SJSA1 (cell line): ENCODE data around the gene SCGB1D1. TPM values are rescaled to one million over a fixed set of nuclear protein-coding genes. Genes with fewer than 3 reads are reported as not detected.

Experiments
- DNase-seq, 2 experiments: peaks; one replicate each; pipeline ENCODE4 v3.0.0-alpha.2; 2015 to 2020; ENCODE audit warnings: low spot score in 2 of 2, low read depth in 1 of 2
- H3K27ac ChIP-seq: fragments of 250-450 bp; sonication (Bioruptor Pico); 2 replicates; pipeline ENCODE4 v1.5.1; 2020; ENCODE audit warnings: mild to moderate bottlenecking, moderate library complexity
- H3K27me3 ChIP-seq: fragments of 250-450 bp; sonication (Bioruptor Pico); replicated peaks from 2 replicates; pipeline ENCODE4 v1.5.1; 2020; ENCODE audit warnings: mild to moderate bottlenecking, moderate library complexity
- H3K36me3 ChIP-seq: fragments of 250-450 bp; sonication (Bioruptor Pico); 2 replicates; pipeline ENCODE4 v1.5.1; 2020; ENCODE audit warnings: mild to moderate bottlenecking
- H3K4me1 ChIP-seq: fragments of 250-450 bp; sonication (Bioruptor Pico); replicated peaks from 2 replicates; pipeline ENCODE4 v1.6.1; 2021; ENCODE audit warnings: mild to moderate bottlenecking
- H3K4me3 ChIP-seq: fragments of 250-450 bp; sonication (Bioruptor Pico); 2 replicates; pipeline ENCODE4 v1.5.1; 2020; ENCODE audit warnings: mild to moderate bottlenecking
- H3K9me3 ChIP-seq: fragments of 250-450 bp; sonication (Bioruptor Pico); replicated peaks from 2 replicates; pipeline ENCODE4 v1.5.1; 2020; ENCODE audit warnings: mild to moderate bottlenecking
- total RNA-seq: library from RNA; depleted of rRNA; stranded (reverse); fragments of >200 nt; shearing (Covaris generic); gene quantifications from 2 replicates; pipeline ENCODE4 v1.2.3, GENCODE V29; 2014; rRNA removed

The SCGB1D1 gene
- total RNA-seq, 1 experiment from 2014 or later = not detected

DNA sequence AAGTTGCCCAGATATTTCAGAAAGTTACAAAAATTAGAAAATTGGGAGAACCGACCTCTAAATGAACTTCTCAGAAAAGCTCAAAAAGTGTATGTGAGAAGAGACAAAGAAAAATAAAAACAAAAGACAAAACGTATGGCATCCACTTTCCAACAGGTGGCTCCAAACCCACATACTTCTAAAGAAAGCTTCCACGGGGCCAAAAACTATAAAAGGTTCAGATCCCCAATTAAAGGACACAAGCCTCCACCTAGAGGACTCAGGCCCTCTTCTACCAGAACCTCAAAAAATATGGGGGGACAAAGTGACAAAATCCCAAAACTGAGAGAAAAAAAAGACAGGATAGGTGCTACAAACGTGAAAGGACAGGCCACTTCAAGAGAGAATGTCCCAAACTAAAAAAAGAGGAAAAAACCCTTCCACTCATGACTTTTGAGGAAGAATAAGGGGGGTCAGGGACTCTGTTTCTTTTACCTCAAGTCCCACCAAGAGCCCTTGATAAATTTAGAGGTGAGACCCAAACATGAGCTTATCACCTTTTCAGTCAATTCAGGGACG lies 27.3 kb downstream of the SCGB1D1 start:
- H3K36me3 ChIP-seq = no peaks in the 10 kb centered on the region
- H3K4me1 ChIP-seq = no peaks in the 10 kb centered on the region
- H3K4me3 ChIP-seq = no peak overlapping the region
- no peaks in the 10 kb centered on the region for H3K9me3 ChIP-seq
- DNase-seq = no peak
- no peak overlapping the region for H3K27ac ChIP-seq
- peaks cover 54% of the 10 kb centered on the region for H3K27me3 ChIP-seq

- no peak for DNase-seq
- H3K4me1 ChIP-seq = no peaks in the 10 kb centered on the region
- H3K27me3 ChIP-seq = peaks cover 25% of the 10 kb centered on the region
- H3K9me3 ChIP-seq = peaks cover 12% of the 10 kb centered on the region
- no peak overlapping the region for H3K27ac ChIP-seq
- no peak overlapping the region for H3K4me3 ChIP-seq
- H3K36me3 ChIP-seq = no peaks in the 10 kb centered on the region
Measured at GRCh38 chr11:62221498-62221897, 31.5 kb downstream of the SCGB1D1 start.

DNA sequence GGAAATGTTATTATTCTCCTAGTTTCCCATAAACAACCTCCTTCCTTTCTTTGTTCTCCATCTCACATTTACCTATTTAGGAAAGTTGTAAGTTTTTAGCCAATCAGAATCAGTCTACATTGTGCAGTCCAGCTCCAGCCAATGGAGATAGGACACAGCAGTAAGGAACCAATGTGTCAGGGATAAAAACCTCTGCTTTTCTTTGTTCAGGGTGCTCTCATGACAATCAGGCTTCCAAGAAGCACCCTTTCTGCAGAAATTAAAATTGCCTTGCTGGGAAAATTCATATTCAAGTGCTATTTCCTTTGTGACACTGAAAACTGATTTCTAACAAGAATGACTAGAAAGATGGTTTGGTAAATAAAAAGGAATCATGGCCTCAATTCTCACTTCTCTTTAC lies 33.1 kb downstream of the SCGB1D1 start:
- no peak for DNase-seq

GRCh38 chr11:62233730-62234129 lies 43.7 kb downstream of the SCGB1D1 start:
- H3K9me3 ChIP-seq = no peaks in the 10 kb centered on the region
- DNase-seq = no peak
- no peaks in the 10 kb centered on the region for H3K36me3 ChIP-seq
- H3K4me3 ChIP-seq = no peak overlapping the region
- peaks cover 31% of the 10 kb centered on the region for H3K27me3 ChIP-seq
- no peaks in the 10 kb centered on the region for H3K4me1 ChIP-seq
- H3K27ac ChIP-seq = no peak overlapping the region

More for the DNA sequence above, 33.1 kb downstream of the SCGB1D1 start:
- Histone ChIP-seq H3K27ac (no peak overlapping the region), H3K4me1 (no peaks in the 10 kb centered on the region), H3K4me3 (no peak overlapping the region), H3K9me3 (peaks cover 12% of the 10 kb centered on the region), H3K36me3 (no peaks in the 10 kb centered on the region), H3K27me3 (peaks cover 15% of the 10 kb centered on the region)

DNA sequence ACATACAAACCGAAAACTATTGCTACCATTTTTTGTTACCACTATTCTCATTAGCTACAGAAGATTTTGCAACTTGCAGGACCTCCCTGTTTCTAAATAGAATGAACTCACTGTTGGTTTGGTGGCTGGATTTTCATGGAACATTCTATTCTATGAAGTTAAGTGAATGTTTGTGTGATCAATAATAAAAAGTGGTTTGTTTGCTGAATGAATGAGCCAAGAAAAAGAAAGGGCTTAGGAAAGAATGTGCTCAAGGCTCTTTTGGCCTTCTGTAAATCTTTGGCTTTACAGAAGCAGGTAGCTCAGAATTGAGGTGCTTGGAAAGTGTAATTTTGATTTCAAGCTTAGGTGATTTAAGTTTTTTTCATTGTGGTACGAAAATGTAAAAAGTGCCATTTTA lies 46.2 kb downstream of the SCGB1D1 start:
- DNase-seq = no peak
- no peaks in the 10 kb centered on the region for H3K36me3 ChIP-seq
- peaks cover 25% of the 10 kb centered on the region for H3K27me3 ChIP-seq
- H3K4me1 ChIP-seq = no peaks in the 10 kb centered on the region
- no peak overlapping the region for H3K27ac ChIP-seq
- H3K9me3 ChIP-seq = no peaks in the 10 kb centered on the region
- H3K4me3 ChIP-seq = no peak overlapping the region

GRCh38 chr11:62237499-62237898 lies 47.5 kb downstream of the SCGB1D1 start:
- DNase-seq = no peak
- Histone ChIP-seq H3K9me3 (no peaks in the 10 kb centered on the region), H3K36me3 (no peaks in the 10 kb centered on the region), H3K4me1 (no peaks in the 10 kb centered on the region), H3K4me3 (no peak overlapping the region), H3K27ac (no peak overlapping the region), H3K27me3 (peaks cover 25% of the 10 kb centered on the region)

GRCh38 chr11:62238151-62238550 lies 48.1 kb downstream of the SCGB1D1 start:
- Histone ChIP-seq H3K36me3 (no peaks in the 10 kb centered on the region), H3K9me3 (no peaks in the 10 kb centered on the region)
- no peak for DNase-seq

DNA sequence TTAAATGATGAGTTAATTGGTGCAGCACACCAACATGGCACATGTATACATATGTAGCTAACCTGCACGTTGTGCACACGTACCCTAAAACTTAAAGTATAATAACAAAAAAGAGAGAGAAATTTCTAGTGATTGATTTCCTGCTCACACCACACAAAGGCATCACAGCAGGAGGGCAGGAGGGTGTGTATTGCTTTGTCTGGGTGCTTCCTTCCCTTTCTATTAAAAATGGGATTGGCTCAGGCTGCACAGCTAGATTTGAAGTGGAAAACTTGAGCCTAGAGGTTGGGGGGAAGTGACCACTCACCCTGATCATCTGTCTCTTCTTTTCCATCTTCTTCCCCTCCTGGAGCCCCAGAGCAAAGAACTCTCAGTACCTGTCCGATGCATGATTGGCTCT lies 51.1 kb downstream of the SCGB1D1 start:
- H3K27me3 ChIP-seq = peaks cover 10% of the 10 kb centered on the region
- no peaks in the 10 kb centered on the region for H3K36me3 ChIP-seq
- H3K4me3 ChIP-seq = no peak overlapping the region
- H3K27ac ChIP-seq = no peak overlapping the region
- H3K9me3 ChIP-seq = no peaks in the 10 kb centered on the region
- H3K4me1 ChIP-seq = no peaks in the 10 kb centered on the region
- no peak for DNase-seq

More at GRCh38 chr11:62238151-62238550, 48.1 kb downstream of the SCGB1D1 start:
- Histone ChIP-seq H3K27me3 (peaks cover 21% of the 10 kb centered on the region), H3K4me1 (no peaks in the 10 kb centered on the region), H3K27ac (no peak overlapping the region), H3K4me3 (no peak overlapping the region)

DNA sequence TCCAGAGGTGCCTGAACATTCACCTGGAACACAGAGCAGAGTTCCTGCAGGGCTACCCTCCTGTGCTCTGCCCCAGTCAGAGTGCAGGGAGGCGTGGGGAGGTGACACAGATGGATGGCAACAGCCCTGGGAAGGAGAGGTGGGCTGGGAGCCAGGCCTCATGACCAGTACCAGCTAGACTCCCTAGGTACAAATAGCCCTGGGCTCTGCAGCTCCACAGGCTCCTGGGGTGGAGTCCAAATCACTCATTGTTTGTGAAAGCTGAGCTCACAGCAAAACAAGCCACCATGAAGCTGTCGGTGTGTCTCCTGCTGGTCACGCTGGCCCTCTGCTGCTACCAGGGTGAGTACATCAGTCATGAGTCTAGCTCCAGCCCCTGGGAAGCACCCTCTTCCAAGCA lies 52.0 kb downstream of the SCGB1D1 start, which contains the start of gene SCGB1D2:
Gene SCGB1D2, plus strand, starts transcription at position 219 of the 400 bp plus-strand sequence. Its CDS starts 69 bp downstream, at position 288.
- H3K27ac ChIP-seq = no peak within 1 kb of the TSS
- H3K36me3 ChIP-seq = no peaks in the 10 kb centered on the region
- no peaks in the 10 kb centered on the region for H3K4me1 ChIP-seq
- no peak within 1 kb of the TSS for H3K4me3 ChIP-seq
- no peak for DNase-seq
- peaks cover 10% of the 10 kb centered on the region for H3K27me3 ChIP-seq
- H3K9me3 ChIP-seq = no peaks in the 10 kb centered on the region

Other genes starting within 250 kb of the SCGB1D1 start
- gene BEST1, start 239.9 kb upstream of the SCGB1D1 start, total RNA-seq = 0.74 TPM in 1 of 2 replicates, not detected in the other
- gene FTH1, start 222.6 kb upstream of the SCGB1D1 start, total RNA-seq = 603 and 707 TPM in 2 replicates
- 52.9 and 102 TPM in 2 replicates for gene INCENP, start 66.2 kb upstream of the SCGB1D1 start, total RNA-seq
- gene SCGB2A1, start 18.5 kb downstream of the SCGB1D1 start, total RNA-seq = not detected in 2 replicates
- gene SCGB1D2, start 52.0 kb downstream of the SCGB1D1 start, total RNA-seq = not detected in 2 replicates
- not detected in 2 replicates for gene SCGB2A2, start 79.9 kb downstream of the SCGB1D1 start, total RNA-seq
- gene SCGB1D4, start 108.9 kb downstream of the SCGB1D1 start, total RNA-seq = not detected in 2 replicates
- 0.81 and 4.8 TPM in 2 replicates for gene ASRGL1, start 147.2 kb downstream of the SCGB1D1 start, total RNA-seq
- not detected in 2 replicates for gene SCGB1A1, start 228.8 kb downstream of the SCGB1D1 start, total RNA-seq